ENCODE measurements around the gene SLC9A8.
A peak's percentile ranks its signal among the peaks of the same experiment; 100 is the strongest.

- TF ChIP-seq CTCF (IDR thresholded peaks at IDR 0.05; ENCODE audit: borderline replicate concordance, extremely low read depth, low read length, poor library complexity, severe bottlenecking): peak; percentile 74
- no peak for TF ChIP-seq EZH2 (IDR thresholded peaks at IDR 0.05; ENCODE audit: borderline replicate concordance, low read depth, low read length, severe bottlenecking)
Observed at GRCh38 chr20:49846206-49846807, 33.7 kb downstream of the SLC9A8 start.
